ENCODE data around the gene IFNW1. TPM values are rescaled to one million over a fixed set of nuclear protein-coding genes. Genes with fewer than 3 reads are reported as not detected.
"Not testable (repeated sequence)": the region's sequence is repeated elsewhere in the genome, so short reads cannot be mapped to it uniquely, and the experiment has no call there.

The IFNW1 gene
- total RNA-seq, 1 donor from 2014 or later: not detected

- Histone ChIP-seq H3K27me3 (ENCODE audit: control insufficient read depth in 3 of 3, insufficient read depth in 3 of 3, low read length in 3 of 3) (no peaks in the 10 kb centered on the region), H3K9ac (ENCODE audit: low read depth in 1 of 3, low read length in 3 of 3) (no peak overlapping the region), H3K36me3 (ENCODE audit: control insufficient read depth in 3 of 3, insufficient read depth in 3 of 3, low read length in 3 of 3) (no peaks in the 10 kb centered on the region), H3K4me1 (ENCODE audit: control insufficient read depth in 3 of 3, insufficient read depth in 3 of 3, low read length in 3 of 3) (no peaks in the 10 kb centered on the region), H3K9me3 (ENCODE audit: control insufficient read depth in 3 of 3, low read length in 3 of 3) (no peaks in the 10 kb centered on the region), H3K27ac (ENCODE audit: low read depth, low read length) (no peak overlapping the region), H3K4me3 (ENCODE audit: low read length in 3 of 3) (no peak overlapping the region)
These were observed 12.5 kb upstream of the IFNW1 start for GRCh38 chr9:21154018-21154608.

GRCh38 chr9:21153336-21154017 is 11.8 kb upstream of the IFNW1 start:
- Histone ChIP-seq H3K27ac (ENCODE audit: low read depth, low read length) (no peak overlapping the region), H3K27me3 (ENCODE audit: control insufficient read depth in 3 of 3, insufficient read depth in 3 of 3, low read length in 3 of 3) (no peaks in the 10 kb centered on the region), H3K9me3 (ENCODE audit: control insufficient read depth in 3 of 3, low read length in 3 of 3) (no peaks in the 10 kb centered on the region), H3K4me1 (ENCODE audit: control insufficient read depth in 3 of 3, insufficient read depth in 3 of 3, low read length in 3 of 3) (no peaks in the 10 kb centered on the region), H3K4me3 (ENCODE audit: low read length in 3 of 3) (no peak overlapping the region), H3K36me3 (ENCODE audit: control insufficient read depth in 3 of 3, insufficient read depth in 3 of 3, low read length in 3 of 3) (no peaks in the 10 kb centered on the region), H3K9ac (ENCODE audit: low read depth in 1 of 3, low read length in 3 of 3) (no peak overlapping the region)

- Histone ChIP-seq H3K27ac (ENCODE audit: low read depth, low read length) (no peak overlapping the region), H3K36me3 (ENCODE audit: control insufficient read depth in 3 of 3, insufficient read depth in 3 of 3, low read length in 3 of 3) (no peaks in the 10 kb centered on the region), H3K27me3 (ENCODE audit: control insufficient read depth in 3 of 3, insufficient read depth in 3 of 3, low read length in 3 of 3) (no peaks in the 10 kb centered on the region), H3K9me3 (ENCODE audit: control insufficient read depth in 3 of 3, low read length in 3 of 3) (no peaks in the 10 kb centered on the region), H3K4me3 (ENCODE audit: low read length in 3 of 3) (no peak overlapping the region), H3K9ac (ENCODE audit: low read depth in 1 of 3, low read length in 3 of 3) (no peak overlapping the region), H3K4me1 (ENCODE audit: control insufficient read depth in 3 of 3, insufficient read depth in 3 of 3, low read length in 3 of 3) (no peaks in the 10 kb centered on the region)
These were observed 3.0 kb upstream of the IFNW1 start for GRCh38 chr9:21144603-21145002.

GRCh38 chr9:21137020-21137419 is 4.6 kb downstream of the IFNW1 start:
- Histone ChIP-seq H3K9ac (ENCODE audit: low read depth in 1 of 3, low read length in 3 of 3) (no peak overlapping the region), H3K9me3 (ENCODE audit: control insufficient read depth in 3 of 3, low read length in 3 of 3) (no peaks in the 10 kb centered on the region), H3K27ac (ENCODE audit: low read depth, low read length) (no peak overlapping the region), H3K27me3 (ENCODE audit: control insufficient read depth in 3 of 3, insufficient read depth in 3 of 3, low read length in 3 of 3) (no peaks in the 10 kb centered on the region), H3K4me3 (ENCODE audit: low read length in 3 of 3) (no peak overlapping the region), H3K4me1 (ENCODE audit: control insufficient read depth in 3 of 3, insufficient read depth in 3 of 3, low read length in 3 of 3) (no peaks in the 10 kb centered on the region), H3K36me3 (ENCODE audit: control insufficient read depth in 3 of 3, insufficient read depth in 3 of 3, low read length in 3 of 3) (no peaks in the 10 kb centered on the region)

- H3K9me3 ChIP-seq (ENCODE audit: control insufficient read depth in 3 of 3, low read length in 3 of 3): no peaks in the 10 kb centered on the region
- H3K4me1 ChIP-seq (ENCODE audit: control insufficient read depth in 3 of 3, insufficient read depth in 3 of 3, low read length in 3 of 3): no peaks in the 10 kb centered on the region
- H3K9ac ChIP-seq (ENCODE audit: low read depth in 1 of 3, low read length in 3 of 3): no peak overlapping the region
- no peak overlapping the region for H3K27ac ChIP-seq (ENCODE audit: low read depth, low read length)
- no peaks in the 10 kb centered on the region for H3K36me3 ChIP-seq (ENCODE audit: control insufficient read depth in 3 of 3, insufficient read depth in 3 of 3, low read length in 3 of 3)
- H3K4me3 ChIP-seq (ENCODE audit: low read length in 3 of 3): no peak overlapping the region
- no peaks in the 10 kb centered on the region for H3K27me3 ChIP-seq (ENCODE audit: control insufficient read depth in 3 of 3, insufficient read depth in 3 of 3, low read length in 3 of 3)
These were observed 5.9 kb downstream of the IFNW1 start for GRCh38 chr9:21135736-21136135.

GRCh38 chr9:21128186-21128585 is 13.4 kb downstream of the IFNW1 start:
- H3K9me3 ChIP-seq (ENCODE audit: control insufficient read depth in 3 of 3, low read length in 3 of 3); H3K4me3 ChIP-seq (ENCODE audit: low read length in 3 of 3); H3K9ac ChIP-seq (ENCODE audit: low read depth in 1 of 3, low read length in 3 of 3); H3K36me3 ChIP-seq (ENCODE audit: control insufficient read depth in 3 of 3, insufficient read depth in 3 of 3, low read length in 3 of 3); H3K4me1 ChIP-seq (ENCODE audit: control insufficient read depth in 3 of 3, insufficient read depth in 3 of 3, low read length in 3 of 3); H3K27ac ChIP-seq (ENCODE audit: low read depth, low read length); H3K27me3 ChIP-seq (ENCODE audit: control insufficient read depth in 3 of 3, insufficient read depth in 3 of 3, low read length in 3 of 3): not testable (repeated sequence)

- H3K9me3 ChIP-seq (ENCODE audit: control insufficient read depth in 3 of 3, low read length in 3 of 3): no peaks in the 10 kb centered on the region
- no peak overlapping the region for H3K9ac ChIP-seq (ENCODE audit: low read depth in 1 of 3, low read length in 3 of 3)
These were observed 19.9 kb downstream of the IFNW1 start for GRCh38 chr9:21121595-21122251.

GRCh38 chr9:21121079-21121478 is 20.6 kb downstream of the IFNW1 start:
- H3K4me3 ChIP-seq (ENCODE audit: low read length in 3 of 3): no peak overlapping the region
- no peaks in the 10 kb centered on the region for H3K4me1 ChIP-seq (ENCODE audit: control insufficient read depth in 3 of 3, insufficient read depth in 3 of 3, low read length in 3 of 3)
- H3K27ac ChIP-seq (ENCODE audit: low read depth, low read length): no peak overlapping the region
- H3K9ac ChIP-seq (ENCODE audit: low read depth in 1 of 3, low read length in 3 of 3): no peak overlapping the region
- H3K36me3 ChIP-seq (ENCODE audit: control insufficient read depth in 3 of 3, insufficient read depth in 3 of 3, low read length in 3 of 3): no peaks in the 10 kb centered on the region
- no peaks in the 10 kb centered on the region for H3K9me3 ChIP-seq (ENCODE audit: control insufficient read depth in 3 of 3, low read length in 3 of 3)
- no peaks in the 10 kb centered on the region for H3K27me3 ChIP-seq (ENCODE audit: control insufficient read depth in 3 of 3, insufficient read depth in 3 of 3, low read length in 3 of 3)

More at GRCh38 chr9:21121595-21122251, 19.9 kb downstream of the IFNW1 start:
- H3K4me1 ChIP-seq (ENCODE audit: control insufficient read depth in 3 of 3, insufficient read depth in 3 of 3, low read length in 3 of 3): no peaks in the 10 kb centered on the region
- H3K4me3 ChIP-seq (ENCODE audit: low read length in 3 of 3): no peak overlapping the region
- H3K27me3 ChIP-seq (ENCODE audit: control insufficient read depth in 3 of 3, insufficient read depth in 3 of 3, low read length in 3 of 3): no peaks in the 10 kb centered on the region
- no peak overlapping the region for H3K27ac ChIP-seq (ENCODE audit: low read depth, low read length)
- no peaks in the 10 kb centered on the region for H3K36me3 ChIP-seq (ENCODE audit: control insufficient read depth in 3 of 3, insufficient read depth in 3 of 3, low read length in 3 of 3)

GRCh38 chr9:21119093-21119770 is 22.4 kb downstream of the IFNW1 start:
- H3K27me3 ChIP-seq (ENCODE audit: control insufficient read depth in 3 of 3, insufficient read depth in 3 of 3, low read length in 3 of 3): no peaks in the 10 kb centered on the region
- no peak overlapping the region for H3K27ac ChIP-seq (ENCODE audit: low read depth, low read length)
- no peaks in the 10 kb centered on the region for H3K4me1 ChIP-seq (ENCODE audit: control insufficient read depth in 3 of 3, insufficient read depth in 3 of 3, low read length in 3 of 3)
- H3K4me3 ChIP-seq (ENCODE audit: low read length in 3 of 3): no peak overlapping the region
- H3K36me3 ChIP-seq (ENCODE audit: control insufficient read depth in 3 of 3, insufficient read depth in 3 of 3, low read length in 3 of 3): no peaks in the 10 kb centered on the region
- no peaks in the 10 kb centered on the region for H3K9me3 ChIP-seq (ENCODE audit: control insufficient read depth in 3 of 3, low read length in 3 of 3)
- no peak overlapping the region for H3K9ac ChIP-seq (ENCODE audit: low read depth in 1 of 3, low read length in 3 of 3)

- Histone ChIP-seq H3K27me3 (ENCODE audit: control insufficient read depth in 3 of 3, insufficient read depth in 3 of 3, low read length in 3 of 3) (no peaks in the 10 kb centered on the region), H3K36me3 (ENCODE audit: control insufficient read depth in 3 of 3, insufficient read depth in 3 of 3, low read length in 3 of 3) (no peaks in the 10 kb centered on the region), H3K27ac (ENCODE audit: low read depth, low read length) (no peak overlapping the region), H3K9me3 (ENCODE audit: control insufficient read depth in 3 of 3, low read length in 3 of 3) (no peaks in the 10 kb centered on the region), H3K4me3 (ENCODE audit: low read length in 3 of 3) (no peak overlapping the region), H3K9ac (ENCODE audit: low read depth in 1 of 3, low read length in 3 of 3) (no peak overlapping the region), H3K4me1 (ENCODE audit: control insufficient read depth in 3 of 3, insufficient read depth in 3 of 3, low read length in 3 of 3) (no peaks in the 10 kb centered on the region)
These were observed 27.3 kb downstream of the IFNW1 start for GRCh38 chr9:21114311-21114710.
